WTC11 (cell line): Measurements from ENCODE around the gene KXD1.

ENCODE experiments used
- ATF1 ChIP-seq: sonication (generic); formaldehyde crosslinking; IDR thresholded peaks from 2 replicates; pipeline ENCODE4 v1.8.1; 2023; ENCODE audit warnings: mild to moderate bottlenecking, moderate library complexity, missing genetic modification reagents
- CTCF ChIP-seq: fragments of 200-600 bp; IDR thresholded peaks from 2 replicates; pipeline ENCODE4 v1.8.0; 2022; ENCODE audit warnings: antibody characterized with exemption
- GRHL2 ChIP-seq: fragments of 250-450 bp; sonication (Bioruptor Pico); IDR thresholded peaks from 2 replicates; pipeline ENCODE4 v1.8.0; 2022; ENCODE audit warnings: mild to moderate bottlenecking, moderate library complexity; ENCODE audit not compliant: insufficient replicate concordance, severe bottlenecking
- IRF1 ChIP-seq: sonication (generic); formaldehyde crosslinking; IDR thresholded peaks from 2 replicates; pipeline ENCODE4 v1.8.0; 2023; ENCODE audit warnings: missing genetic modification reagents
- MYBL2 ChIP-seq: sonication (generic); formaldehyde crosslinking; IDR thresholded peaks from 2 replicates; pipeline ENCODE4 v1.8.1; 2023; ENCODE audit warnings: mild to moderate bottlenecking, moderate library complexity, missing genetic modification reagents
- NR2C2 ChIP-seq: sonication (generic); formaldehyde crosslinking; IDR thresholded peaks from 2 replicates; pipeline ENCODE4 v1.8.0; 2022; ENCODE audit warnings: mild to moderate bottlenecking, missing genetic modification reagents
- NR3C1 ChIP-seq: sonication (generic); formaldehyde crosslinking; conservative IDR thresholded peaks from 2 replicates; pipeline ENCODE4 v1.8.1; 2023; ENCODE audit warnings: low read depth, mild to moderate bottlenecking, missing genetic modification reagents
- ZNF416 ChIP-seq: fragments of 250-450 bp; sonication (Bioruptor Pico); IDR thresholded peaks from 2 replicates; pipeline ENCODE4 v1.9.0; 2021; ENCODE audit warnings: mild to moderate bottlenecking, inconsistent platforms
- TF ChIP-seq, protein P1 (sequence below): sonication (generic); formaldehyde crosslinking; IDR thresholded peaks from 2 replicates; pipeline ENCODE4 v1.8.0; 2022; ENCODE audit warnings: mild to moderate bottlenecking, missing genetic modification reagents
- TF ChIP-seq, protein P2 (sequence below): sonication (generic); formaldehyde crosslinking; IDR thresholded peaks from 2 replicates; pipeline ENCODE4 v1.8.0; 2022; ENCODE audit warnings: mild to moderate bottlenecking, missing genetic modification reagents

- TF ChIP-seq, protein P1, sequence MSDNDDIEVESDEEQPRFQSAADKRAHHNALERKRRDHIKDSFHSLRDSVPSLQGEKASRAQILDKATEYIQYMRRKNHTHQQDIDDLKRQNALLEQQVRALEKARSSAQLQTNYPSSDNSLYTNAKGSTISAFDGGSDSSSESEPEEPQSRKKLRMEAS (CRISPR knock-in tag), result no peak
- no peak for TF ChIP-seq CTCF
- TF ChIP-seq NR3C1, result no peak
- no peak for TF ChIP-seq IRF1 (CRISPR knock-in tag)
- TF ChIP-seq, protein P2, sequence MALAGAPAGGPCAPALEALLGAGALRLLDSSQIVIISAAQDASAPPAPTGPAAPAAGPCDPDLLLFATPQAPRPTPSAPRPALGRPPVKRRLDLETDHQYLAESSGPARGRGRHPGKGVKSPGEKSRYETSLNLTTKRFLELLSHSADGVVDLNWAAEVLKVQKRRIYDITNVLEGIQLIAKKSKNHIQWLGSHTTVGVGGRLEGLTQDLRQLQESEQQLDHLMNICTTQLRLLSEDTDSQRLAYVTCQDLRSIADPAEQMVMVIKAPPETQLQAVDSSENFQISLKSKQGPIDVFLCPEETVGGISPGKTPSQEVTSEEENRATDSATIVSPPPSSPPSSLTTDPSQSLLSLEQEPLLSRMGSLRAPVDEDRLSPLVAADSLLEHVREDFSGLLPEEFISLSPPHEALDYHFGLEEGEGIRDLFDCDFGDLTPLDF (CRISPR knock-in tag), result no peak
- no peak for TF ChIP-seq ATF1
- TF ChIP-seq MYBL2 (CRISPR knock-in tag), result no peak
- no peak for TF ChIP-seq NR2C2
- TF ChIP-seq GRHL2 (CRISPR knock-in tag), result no peak
- no peak for TF ChIP-seq ZNF416 (CRISPR knock-in tag)
Observed at GRCh38 chr19:18591735-18592385, 34.2 kb downstream of the KXD1 start.
